Gastroesophageal sphincter (tissue), 4 donors: Measurements from ENCODE around the gene PLA2G2A. TPM values are rescaled to one million over a fixed set of nuclear protein-coding genes. Genes with fewer than 3 reads are reported as not detected.
"Not testable (repeated sequence)": the region's sequence is repeated elsewhere in the genome, so short reads cannot be mapped to it uniquely, and the experiment has no call there.

Source experiments
- ATAC-seq: fragments of 150-250 bp; one replicate; pipeline ENCODE4 v1.9.1; 2016; ENCODE audit warnings: mild to moderate bottlenecking, moderate library complexity
- H3K27ac ChIP-seq, 4 donors: fragments of 200-600 bp; sonication (generic) in 3 of 4; 1 replicate in 3 of 4; 2 replicates in 1 of 4; pipeline ENCODE4 v1.5.1; 2016 to 2019
- H3K27me3 ChIP-seq: fragments of 200-600 bp; sonication (generic); one replicate; pipeline ENCODE4 v1.5.1; 2019
- H3K36me3 ChIP-seq, 2 donors: fragments of 200-600 bp; sonication (generic); one replicate each; pipeline ENCODE4 v1.5.1; 2019; ENCODE audit warnings: control low read depth in 1 of 2
- H3K4me1 ChIP-seq, 3 donors: fragments of 200-600 bp; sonication (generic); 1 replicate in 2 of 3; 2 replicates in 1 of 3; pipeline ENCODE4 v1.5.1; 2016 to 2019; ENCODE audit warnings: control low read depth in 2 of 3
- H3K4me3 ChIP-seq, 2 donors: fragments of 200-600 bp; sonication (generic); one replicate each; pipeline ENCODE4 v1.5.1; 2019; ENCODE audit warnings: mild to moderate bottlenecking in 1 of 2, moderate library complexity in 1 of 2
- H3K9me3 ChIP-seq, 3 donors: fragments of 200-600 bp; sonication (generic); one replicate each; pipeline ENCODE4 v1.5.1; 2017 to 2019; ENCODE audit warnings: control low read depth in 2 of 3
- EP300 ChIP-seq: sonication (generic); formaldehyde crosslinking; IDR thresholded peaks from one replicate; pipeline ENCODE4 v1.6.1; 2017; ENCODE audit warnings: antibody characterized with exemption, mild to moderate bottlenecking
- POLR2A ChIP-seq, 2 donors: fragments of 450-650 bp; IDR thresholded peaks; one replicate each; pipeline ENCODE4 v1.6.1; 2017; ENCODE audit warnings: antibody characterized with exemption in 2 of 2, mild to moderate bottlenecking in 2 of 2, moderate library complexity in 1 of 2
- POLR2AphosphoS5 ChIP-seq: sonication (generic); formaldehyde crosslinking; IDR thresholded peaks from one replicate; pipeline ENCODE4 v1.6.1; 2017; ENCODE audit warnings: antibody characterized with exemption
- WGBS, 2 donors: methylation state at CpG; one replicate each; pipeline ENCODE4 v1.1.5; 2018; ENCODE audit warnings: low coverage in 1 of 2; 5-methylcytosine and 5-hydroxymethylcytosine counted together
- total RNA-seq, 4 donors: library from RNA; depleted of rRNA; stranded (reverse); fragments of >200 nt; gene quantifications; one replicate each; pipeline ENCODE4 v1.1.0, GENCODE V29; 2016
- TF ChIP-seq, protein P1 (sequence below), 4 experiments: fragments of 200-600 bp in 2 of 4; fragments of 450-650 bp in 2 of 4; sonication (generic) in 1 of 4; IDR thresholded peaks; one replicate each; pipeline ENCODE4 v1.5.1; 2017 to 2019; ENCODE audit warnings: antibody characterized with exemption in 4 of 4, mild to moderate bottlenecking in 2 of 4, moderate library complexity in 2 of 4

Gene PLA2G2A
- total RNA-seq, 4 donors from 2014 or later, result 16.5 to 300 (median 96.0) TPM

DNA sequence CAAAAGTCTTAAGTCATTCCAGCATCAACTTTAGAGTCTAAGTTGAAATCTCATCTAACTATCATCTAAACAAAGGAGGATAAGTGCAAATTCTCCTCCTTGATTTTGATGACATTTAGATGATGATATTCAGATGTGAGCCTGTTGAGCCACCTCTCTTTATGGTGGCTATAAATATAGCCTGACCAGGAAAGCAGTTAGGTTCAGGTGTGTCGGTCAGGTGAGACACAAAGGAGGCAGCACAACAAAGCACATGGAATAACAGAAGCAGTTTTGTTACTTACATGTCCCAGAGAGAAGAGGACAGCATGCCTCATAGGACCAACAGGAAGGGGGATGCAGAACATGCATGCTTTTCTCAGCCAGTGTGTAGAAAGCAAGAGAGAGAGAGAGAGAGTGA is 30.6 kb upstream of the PLA2G2A start:
- 80 to 100% methylated on average over 1 of the region's 1 CpG for WGBS, 2 donors
- no peaks in the 10 kb centered on the region for H3K27me3 ChIP-seq
- no peak for ATAC-seq
- H3K27ac ChIP-seq, result no peak overlapping the region
- peaks cover 0 to 6% (median 0%) of the 10 kb centered on the region in 3 donors for H3K9me3 ChIP-seq
- H3K36me3 ChIP-seq, result no peaks in the 10 kb centered on the region
- no peak overlapping the region for H3K4me3 ChIP-seq
- TF ChIP-seq, protein P1, sequence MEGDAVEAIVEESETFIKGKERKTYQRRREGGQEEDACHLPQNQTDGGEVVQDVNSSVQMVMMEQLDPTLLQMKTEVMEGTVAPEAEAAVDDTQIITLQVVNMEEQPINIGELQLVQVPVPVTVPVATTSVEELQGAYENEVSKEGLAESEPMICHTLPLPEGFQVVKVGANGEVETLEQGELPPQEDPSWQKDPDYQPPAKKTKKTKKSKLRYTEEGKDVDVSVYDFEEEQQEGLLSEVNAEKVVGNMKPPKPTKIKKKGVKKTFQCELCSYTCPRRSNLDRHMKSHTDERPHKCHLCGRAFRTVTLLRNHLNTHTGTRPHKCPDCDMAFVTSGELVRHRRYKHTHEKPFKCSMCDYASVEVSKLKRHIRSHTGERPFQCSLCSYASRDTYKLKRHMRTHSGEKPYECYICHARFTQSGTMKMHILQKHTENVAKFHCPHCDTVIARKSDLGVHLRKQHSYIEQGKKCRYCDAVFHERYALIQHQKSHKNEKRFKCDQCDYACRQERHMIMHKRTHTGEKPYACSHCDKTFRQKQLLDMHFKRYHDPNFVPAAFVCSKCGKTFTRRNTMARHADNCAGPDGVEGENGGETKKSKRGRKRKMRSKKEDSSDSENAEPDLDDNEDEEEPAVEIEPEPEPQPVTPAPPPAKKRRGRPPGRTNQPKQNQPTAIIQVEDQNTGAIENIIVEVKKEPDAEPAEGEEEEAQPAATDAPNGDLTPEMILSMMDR (IDR thresholded peaks at IDR 0.05), result no peak
- TF ChIP-seq POLR2AphosphoS5 (no peak), POLR2A (IDR thresholded peaks at IDR 0.05) (no peak), EP300 (no peak)
- H3K4me1 ChIP-seq, result no peaks in the 10 kb centered on the region

DNA sequence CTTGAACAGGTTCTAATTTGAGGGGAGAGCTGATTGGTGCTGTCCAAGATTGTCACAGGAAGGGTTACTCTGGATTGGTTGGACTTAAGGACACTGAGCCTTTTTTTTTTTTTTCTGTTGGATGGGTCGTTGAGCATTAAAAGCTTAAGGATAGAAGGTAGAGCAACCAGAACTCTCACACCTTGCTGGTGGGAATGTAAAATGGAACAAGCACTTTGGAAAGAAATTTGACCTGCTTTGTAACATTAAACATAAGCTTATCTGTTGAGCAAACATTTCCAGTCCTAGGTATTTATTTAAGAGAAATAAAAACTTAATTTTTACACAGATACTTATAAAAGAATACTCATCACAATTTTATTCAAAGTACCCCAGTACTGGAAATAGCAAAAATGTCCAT is 29.8 kb upstream of the PLA2G2A start:
- WGBS, 2 donors, result 78 to 89% methylated on average over 1 of the region's 1 CpG
- Histone ChIP-seq H3K27ac (no peak overlapping the region), H3K4me1 (no peaks in the 10 kb centered on the region), H3K36me3 (no peaks in the 10 kb centered on the region), H3K9me3 (peaks cover 0 to 5% (median 0%) of the 10 kb centered on the region in 3 donors), H3K4me3 (no peak overlapping the region), H3K27me3 (no peaks in the 10 kb centered on the region)
- no peak for ATAC-seq
- TF ChIP-seq EP300 (no peak), POLR2A (IDR thresholded peaks at IDR 0.05) (no peak), POLR2AphosphoS5 (no peak)
- TF ChIP-seq, protein P1 (IDR thresholded peaks at IDR 0.05), result no peak

DNA sequence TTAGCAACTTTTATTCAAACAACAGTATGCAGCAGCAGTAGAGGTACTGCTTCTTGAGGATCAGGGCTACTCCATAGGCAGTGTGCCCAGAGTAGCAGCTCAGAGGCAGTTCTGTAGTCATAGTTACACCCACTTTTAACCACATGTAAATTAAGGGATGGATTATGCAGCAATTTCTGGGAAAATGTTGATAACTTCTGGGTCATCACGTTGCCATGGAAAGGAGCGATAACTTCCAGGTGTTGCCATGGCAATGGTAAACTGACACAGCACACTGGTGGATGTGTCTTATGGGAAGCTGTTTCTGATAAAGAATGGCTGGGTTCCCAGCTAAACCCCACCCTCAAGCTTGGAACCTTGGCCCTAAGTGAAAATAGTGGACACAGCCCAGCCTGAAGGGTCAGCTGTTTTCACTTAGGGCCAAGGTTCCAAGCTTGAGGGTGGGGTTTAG is 29.0 kb upstream of the PLA2G2A start:
- WGBS, 2 donors, result 40 to 43% methylated on average over 1 to 2 of the region's 2 CpGs
- ATAC-seq, result peak; percentile 87
- Histone ChIP-seq H3K4me1 (no peaks in the 10 kb centered on the region), H3K9me3 (no peaks in the 10 kb centered on the region), H3K36me3 (no peaks in the 10 kb centered on the region), H3K27ac (no peak overlapping the region), H3K27me3 (no peaks in the 10 kb centered on the region), H3K4me3 (no peak overlapping the region)
- TF ChIP-seq EP300 (no peak), POLR2AphosphoS5 (no peak), POLR2A (IDR thresholded peaks at IDR 0.05) (no peak)
- TF ChIP-seq, protein P1 (IDR thresholded peaks at IDR 0.05), result no peak

DNA sequence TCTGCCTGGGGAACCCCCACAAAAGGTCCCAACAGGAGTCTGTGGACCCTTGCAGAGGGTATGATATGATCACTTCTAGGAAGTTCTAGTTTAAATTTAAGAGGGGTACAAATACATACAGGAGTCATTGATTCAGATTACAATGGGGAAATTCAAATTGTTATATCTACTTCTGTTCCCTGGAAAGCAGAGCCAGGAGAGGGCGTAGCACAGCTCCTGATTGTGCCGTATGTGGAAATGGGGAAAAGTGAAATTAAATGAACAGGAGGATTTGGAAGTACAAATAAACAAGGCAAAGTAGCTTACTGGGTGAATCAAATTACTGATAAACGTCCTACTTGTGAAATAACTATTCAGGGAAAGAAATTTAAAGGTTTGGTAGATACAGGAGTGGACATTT is 19.4 kb upstream of the PLA2G2A start:
- peaks cover 20% of the 10 kb centered on the region for H3K27me3 ChIP-seq
- not testable (repeated sequence) for H3K4me3 ChIP-seq, H3K4me1 ChIP-seq, H3K27ac ChIP-seq, H3K9me3 ChIP-seq, H3K36me3 ChIP-seq, ATAC-seq
- 39 to 70% methylated on average over 3 of the region's 3 CpGs for whole genome bisulfite sequencing, 2 donors

DNA sequence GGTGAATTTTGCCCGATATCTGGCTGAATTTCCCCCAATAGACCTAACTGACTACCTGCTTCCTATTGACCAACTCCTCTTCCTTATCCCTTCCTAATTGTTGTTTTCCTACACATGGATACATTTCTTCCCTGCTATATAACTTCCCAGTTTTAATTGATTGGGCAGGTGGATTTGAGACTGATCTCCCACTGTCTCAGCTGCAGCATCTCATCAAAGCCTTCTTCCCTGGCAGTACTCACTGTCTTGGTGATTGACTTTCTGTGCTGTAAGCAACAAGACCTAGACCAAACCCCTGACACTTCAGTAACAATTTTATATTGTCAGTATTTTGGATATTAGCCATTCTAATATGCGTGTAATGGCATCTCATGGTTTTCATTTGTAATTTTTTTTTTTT is 11.3 kb upstream of the PLA2G2A start:
- no peak overlapping the region for H3K4me3 ChIP-seq
- H3K27ac ChIP-seq, result no peak overlapping the region
- H3K27me3 ChIP-seq, result peaks cover 8% of the 10 kb centered on the region
- H3K9me3 ChIP-seq, result no peaks in the 10 kb centered on the region
- no peaks in the 10 kb centered on the region for H3K36me3 ChIP-seq
- no peak for TF ChIP-seq POLR2A (IDR thresholded peaks at IDR 0.05)
- no peak for TF ChIP-seq POLR2AphosphoS5
- TF ChIP-seq EP300, result no peak
- TF ChIP-seq, protein P1 (IDR thresholded peaks at IDR 0.05), result no peak
- no peak for ATAC-seq
- WGBS, 2 donors, result 74 to 75% methylated on average over 1 to 2 of the region's 2 CpGs
- H3K4me1 ChIP-seq, result no peaks in the 10 kb centered on the region

DNA sequence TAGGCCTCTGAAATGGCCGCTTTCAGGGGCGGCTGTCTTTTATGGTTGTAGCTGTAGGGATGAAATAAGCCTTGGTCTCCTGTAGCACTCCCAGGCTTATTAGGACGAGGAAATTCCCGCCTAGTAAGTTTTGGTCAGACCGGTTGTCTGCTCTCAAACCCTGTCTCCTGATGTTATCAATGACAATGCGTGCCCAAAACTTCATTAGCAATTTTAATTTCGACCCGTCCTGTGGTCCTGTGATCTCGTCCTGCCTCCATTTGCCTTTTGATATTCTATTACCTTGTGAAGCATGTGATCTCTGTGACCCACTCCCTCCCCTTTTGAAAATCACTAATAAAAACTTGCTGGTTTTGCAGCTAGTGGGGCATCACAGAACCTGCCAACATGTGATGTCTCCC is 10.8 kb upstream of the PLA2G2A start:
- not testable (repeated sequence) for H3K4me1 ChIP-seq, H3K27ac ChIP-seq, ATAC-seq, H3K9me3 ChIP-seq, H3K36me3 ChIP-seq, H3K27me3 ChIP-seq, H3K4me3 ChIP-seq
- 42 to 44% methylated on average over 5 to 9 of the region's 9 CpGs for WGBS, 2 donors
